H9 (cell line): ENCODE data around the gene SMC2. TPM values are rescaled to one million over a fixed set of nuclear protein-coding genes. Genes with fewer than 3 reads are reported as not detected.

Source experiments
- DNase-seq: peaks from one replicate; pipeline ENCODE4 v3.0.0-alpha.2; 2017
- H2AFZ ChIP-seq: one replicate; pipeline ENCODE4 v1.6.1; 2013; ENCODE audit warnings: mild to moderate bottlenecking, low read length, control low read depth, moderate library complexity
- H2AK5ac ChIP-seq: 2 replicates; pipeline ENCODE4 v1.6.1; 2013; ENCODE audit warnings: low read length, control low read depth, mixed read lengths; ENCODE audit not compliant: insufficient read length
- H2BK120ac ChIP-seq: one replicate; pipeline ENCODE4 v1.6.1; 2013; ENCODE audit warnings: low read depth, mild to moderate bottlenecking, low read length, control low read depth, inconsistent platforms; ENCODE audit not compliant: poor library complexity, severe bottlenecking
- H2BK12ac ChIP-seq: 2 replicates; pipeline ENCODE4 v1.6.1; 2013; ENCODE audit warnings: low read length, control low read depth, mixed read lengths, low read depth; ENCODE audit not compliant: insufficient read length
- H2BK15ac ChIP-seq: 2 replicates; pipeline ENCODE4 v1.6.1; 2013; ENCODE audit warnings: low read depth, low read length, control low read depth
- H2BK20ac ChIP-seq: one replicate; pipeline ENCODE4 v1.6.1; 2013; ENCODE audit warnings: low read depth, mild to moderate bottlenecking, low read length, control low read depth, inconsistent platforms; ENCODE audit not compliant: poor library complexity, severe bottlenecking
- H2BK5ac ChIP-seq: 2 replicates; pipeline ENCODE4 v1.6.1; 2013; ENCODE audit warnings: low read length, control low read depth, mixed read lengths; ENCODE audit not compliant: insufficient read length
- H3K14ac ChIP-seq: 2 replicates; pipeline ENCODE4 v1.6.1; 2013; ENCODE audit warnings: low read length, control low read depth; ENCODE audit not compliant: insufficient read depth
- H3K18ac ChIP-seq: 2 replicates; pipeline ENCODE4 v1.6.1; 2013; ENCODE audit warnings: low read depth, mild to moderate bottlenecking, mixed read lengths, low read length, control low read depth; ENCODE audit not compliant: insufficient read length
- H3K23ac ChIP-seq: 2 replicates; pipeline ENCODE4 v1.6.1; 2013; ENCODE audit warnings: low read length, control low read depth, mixed read lengths, low read depth; ENCODE audit not compliant: insufficient read length
- H3K23me2 ChIP-seq: 2 replicates; pipeline ENCODE4 v1.6.1; 2013; ENCODE audit warnings: low read depth, mild to moderate bottlenecking, mixed read lengths, low read length, control low read depth; ENCODE audit not compliant: insufficient read length, poor library complexity, severe bottlenecking
- H3K27ac ChIP-seq: 2 replicates; pipeline ENCODE4 v1.5.1; 2013; ENCODE audit warnings: low read length, control low read depth, mixed read lengths, low read depth; ENCODE audit not compliant: insufficient read length
- H3K27me3 ChIP-seq: 2 replicates; pipeline ENCODE4 v1.6.1; 2013; ENCODE audit warnings: low read length, control low read depth, inconsistent platforms; ENCODE audit not compliant: insufficient read depth
- H3K4ac ChIP-seq: 2 replicates; pipeline ENCODE4 v1.6.1; 2013; ENCODE audit warnings: low read depth, mild to moderate bottlenecking, control low read depth, inconsistent platforms, low read length, moderate library complexity
- H3K4me1 ChIP-seq: 2 replicates; pipeline ENCODE4 v1.6.1; 2013; ENCODE audit warnings: low read length, control low read depth, inconsistent platforms; ENCODE audit not compliant: insufficient read depth
- H3K4me2 ChIP-seq: 2 replicates; pipeline ENCODE4 v1.6.1; 2013; ENCODE audit warnings: low read length, control low read depth, mixed read lengths; ENCODE audit not compliant: insufficient read length, insufficient read depth
- H3K56ac ChIP-seq: 2 replicates; pipeline ENCODE4 v1.6.1; 2013; ENCODE audit warnings: low read depth, mild to moderate bottlenecking, mixed read lengths, low read length, control low read depth; ENCODE audit not compliant: insufficient read length
- H3K79me1 ChIP-seq: 2 replicates; pipeline ENCODE4 v1.6.1; 2013; ENCODE audit warnings: low read depth, mild to moderate bottlenecking, moderate library complexity, low read length, control low read depth, inconsistent platforms; ENCODE audit not compliant: insufficient read depth, poor library complexity, severe bottlenecking
- H3K79me2 ChIP-seq: 2 replicates; pipeline ENCODE4 v1.6.1; 2013; ENCODE audit warnings: low read length, control low read depth, inconsistent platforms; ENCODE audit not compliant: insufficient read depth
- H3K9ac ChIP-seq: 2 replicates; pipeline ENCODE4 v1.6.1; 2013; ENCODE audit warnings: low read length, control low read depth, mixed read lengths; ENCODE audit not compliant: insufficient read length; ENCODE audit errors: extremely low read depth
- H3K9me3 ChIP-seq: one replicate; pipeline ENCODE4 v1.6.1; 2013; ENCODE audit warnings: low read depth, low read length, inconsistent platforms; ENCODE audit not compliant: control insufficient read depth
- H3T11ph ChIP-seq: one replicate; pipeline ENCODE4 v1.6.1; 2013; ENCODE audit warnings: mild to moderate bottlenecking, low read length, control low read depth, inconsistent platforms
- H4K20me1 ChIP-seq: one replicate; pipeline ENCODE4 v1.6.1; 2013; ENCODE audit not compliant: control insufficient read depth, insufficient read length, insufficient read depth
- H4K5ac ChIP-seq: 2 replicates; pipeline ENCODE4 v1.6.1; 2013; ENCODE audit warnings: low read depth, mild to moderate bottlenecking, mixed read lengths, low read length, control low read depth; ENCODE audit not compliant: insufficient read length
- H4K8ac ChIP-seq: replicated peaks from 2 replicates; pipeline ENCODE4 v1.6.1; 2013; ENCODE audit warnings: low read length, control low read depth, mixed read lengths, low read depth; ENCODE audit not compliant: insufficient read length
- H4K91ac ChIP-seq: 2 replicates; pipeline ENCODE4 v1.6.1; 2013; ENCODE audit warnings: low read depth, mild to moderate bottlenecking, moderate library complexity, mixed read lengths, low read length, control low read depth; ENCODE audit not compliant: insufficient read length
- H3K27ac Mint-ChIP-seq, 3 experiments: 2 replicates in 2 of 3; 3 replicates in 1 of 3; pipeline ENCODE4 v1.8.0; 2020 to 2021; ENCODE audit warnings: mixed read lengths in 3 of 3, mild to moderate bottlenecking in 1 of 3, moderate library complexity in 1 of 3
- H3K27me3 Mint-ChIP-seq: 2 replicates; pipeline ENCODE4 v1.8.0; 2021; ENCODE audit warnings: low read depth, mild to moderate bottlenecking, moderate library complexity, mixed read lengths
- H3K36me3 Mint-ChIP-seq, 3 experiments: 2 replicates in 2 of 3; 3 replicates in 1 of 3; pipeline ENCODE4 v1.8.0; 2020 to 2021; ENCODE audit warnings: low read depth in 3 of 3, mixed read lengths in 3 of 3; ENCODE audit not compliant: insufficient read depth in 1 of 3
- H3K4me1 Mint-ChIP-seq, 2 experiments: 2 replicates each; pipeline ENCODE4 v1.8.0; 2020; ENCODE audit warnings: mixed read lengths in 2 of 2
- H3K4me3 Mint-ChIP-seq, 2 experiments: 2 replicates in 1 of 2; 3 replicates in 1 of 2; pipeline ENCODE4 v1.8.0; 2020 to 2021; ENCODE audit warnings: mild to moderate bottlenecking in 2 of 2, mixed read lengths in 2 of 2, moderate library complexity in 1 of 2
- H3K9me3 Mint-ChIP-seq, 2 experiments: 2 replicates in 1 of 2; 3 replicates in 1 of 2; pipeline ENCODE4 v1.8.0; 2020; ENCODE audit warnings: mild to moderate bottlenecking in 2 of 2, mixed read lengths in 2 of 2, moderate library complexity in 1 of 2
- WGBS: extraction: QIAGEN DNeasy Blood & Tissue Kit; methylation state at CpG from one replicate; pipeline ENCODE4 v1.1.7; 2013; ENCODE audit warnings: missing lambda C conversion rate, low lambda C conversion rate, mixed read lengths; ENCODE audit not compliant: insufficient read length; ENCODE audit errors: extremely low coverage; 5-methylcytosine and 5-hydroxymethylcytosine counted together
- total RNA-seq: library from RNA; stranded (reverse); gene quantifications from 2 replicates; pipeline ENCODE4 v1.2.1, GENCODE V29; 2021
- TF ChIP-seq, protein P1 (sequence below): fragments of 200-600 bp; sonication (generic); conservative IDR thresholded peaks from 3 replicates; pipeline ENCODE4 v1.8.0; 2021; ENCODE audit warnings: antibody characterized with exemption, mild to moderate bottlenecking

The SMC2 gene
- total RNA-seq, 1 experiment from 2014 or later = 47.0 TPM

GRCh38 chr9:104085525-104085924 lies 8.6 kb upstream of the SMC2 start:
- Histone ChIP-seq H2BK120ac (no peak overlapping the region), H3K4me1 (no peaks in the 10 kb centered on the region), H2BK15ac (no peak overlapping the region), H2BK20ac (no peak overlapping the region), H4K8ac (no peak overlapping the region), H3K79me1 (no peaks in the 10 kb centered on the region), H3K56ac (no peak overlapping the region), H3K9me3 (no peaks in the 10 kb centered on the region), H3K4me2 (no peak overlapping the region), H3T11ph (no peak overlapping the region), H3K23ac (no peak overlapping the region), H4K20me1 (no peaks in the 10 kb centered on the region), H3K9ac (no peak overlapping the region), H2AK5ac (no peak overlapping the region), H2BK5ac (no peak overlapping the region), H2AFZ (no peak overlapping the region), H2BK12ac (no peak overlapping the region), H4K91ac (no peak overlapping the region), H3K79me2 (no peaks in the 10 kb centered on the region), H3K23me2 (no peaks in the 10 kb centered on the region), H3K4ac (no peak overlapping the region), H3K27ac (no peak overlapping the region), H4K5ac (no peak overlapping the region), H3K14ac (no peak overlapping the region), H3K18ac (no peak overlapping the region), H3K27me3 (no peaks in the 10 kb centered on the region)
- TF ChIP-seq, protein P1, sequence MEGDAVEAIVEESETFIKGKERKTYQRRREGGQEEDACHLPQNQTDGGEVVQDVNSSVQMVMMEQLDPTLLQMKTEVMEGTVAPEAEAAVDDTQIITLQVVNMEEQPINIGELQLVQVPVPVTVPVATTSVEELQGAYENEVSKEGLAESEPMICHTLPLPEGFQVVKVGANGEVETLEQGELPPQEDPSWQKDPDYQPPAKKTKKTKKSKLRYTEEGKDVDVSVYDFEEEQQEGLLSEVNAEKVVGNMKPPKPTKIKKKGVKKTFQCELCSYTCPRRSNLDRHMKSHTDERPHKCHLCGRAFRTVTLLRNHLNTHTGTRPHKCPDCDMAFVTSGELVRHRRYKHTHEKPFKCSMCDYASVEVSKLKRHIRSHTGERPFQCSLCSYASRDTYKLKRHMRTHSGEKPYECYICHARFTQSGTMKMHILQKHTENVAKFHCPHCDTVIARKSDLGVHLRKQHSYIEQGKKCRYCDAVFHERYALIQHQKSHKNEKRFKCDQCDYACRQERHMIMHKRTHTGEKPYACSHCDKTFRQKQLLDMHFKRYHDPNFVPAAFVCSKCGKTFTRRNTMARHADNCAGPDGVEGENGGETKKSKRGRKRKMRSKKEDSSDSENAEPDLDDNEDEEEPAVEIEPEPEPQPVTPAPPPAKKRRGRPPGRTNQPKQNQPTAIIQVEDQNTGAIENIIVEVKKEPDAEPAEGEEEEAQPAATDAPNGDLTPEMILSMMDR = no peak
- Mint-ChIP-seq H3K4me3 (no peak overlapping the region), H3K27ac (no peak overlapping the region), H3K4me1 (peaks cover 3 to 5% of the 10 kb centered on the region in 2 experiments; a peak in 3 of 4 replicates), H3K36me3 (peaks cover 2 to 9% (median 3%) of the 10 kb centered on the region in 3 experiments; a peak in 5 of 7 replicates), H3K9me3 (peaks cover 12 to 14% of the 10 kb centered on the region in 2 experiments), H3K27me3 (no peaks in the 10 kb centered on the region)
- no peak for DNase-seq
- WGBS = no CpG with 5 or more reads among the region's 1 CpG
